ENCODE data around the gene HOXA3. TPM values are rescaled to one million over a fixed set of nuclear protein-coding genes. Genes with fewer than 3 reads are reported as not detected.

Gene HOXA3
- total and polyA plus RNA-seq, 9 donors, result 0.36 to 50.9 (median 2.3) TPM

DNA sequence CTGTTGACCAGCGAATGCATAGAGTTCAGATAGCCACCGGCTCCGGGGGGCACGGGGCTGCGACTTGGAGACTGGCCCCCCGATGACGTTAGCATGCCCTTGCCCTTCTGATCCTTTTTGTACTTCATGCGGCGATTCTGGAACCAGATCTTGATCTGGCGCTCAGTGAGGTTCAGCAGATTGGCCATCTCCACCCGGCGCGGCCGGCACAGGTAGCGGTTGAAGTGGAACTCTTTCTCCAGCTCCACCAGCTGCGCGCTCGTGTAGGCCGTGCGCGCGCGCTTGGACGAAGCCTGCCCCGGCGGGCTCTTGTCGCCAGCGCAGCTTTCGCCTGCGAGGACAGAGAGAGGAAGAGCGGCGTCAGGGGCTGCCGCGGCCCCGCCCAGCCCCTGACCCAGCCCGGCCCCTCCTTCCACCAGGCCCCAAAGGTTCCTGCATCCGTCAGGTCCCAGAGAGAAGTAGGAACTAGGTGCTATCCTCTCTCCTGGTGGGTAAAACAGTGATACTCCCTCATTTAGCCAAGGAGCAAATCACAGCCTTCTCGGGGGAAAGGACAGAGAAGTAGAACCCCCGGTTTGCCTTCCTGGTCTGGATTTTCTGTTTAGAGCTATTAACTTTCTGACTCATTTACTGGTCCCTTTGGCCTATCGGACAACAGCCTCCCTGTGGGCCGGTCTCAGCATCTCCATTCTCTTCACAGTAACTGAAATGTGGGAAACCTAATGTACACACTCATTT is 43.8 kb downstream of the HOXA3 start:
- peak in 1 of 5 donors; percentile 59 for DNase-seq
- WGBS, 3 donors, result 37 to 52% (median 48%) methylated on average over 34 to 41 of the region's 41 CpGs
- H3K27ac ChIP-seq, result no peak overlapping the region
- no peaks in the 10 kb centered on the region for H3K4me1 ChIP-seq (ENCODE audit: insufficient read depth)
- no peak overlapping the region for H3K4me3 ChIP-seq
- intact Hi-C loops (cut with DNase I), result no loop called here
- peaks cover 3% of the 10 kb centered on the region for H3K27me3 ChIP-seq
- H3K36me3 ChIP-seq, result no peaks in the 10 kb centered on the region
- TF ChIP-seq, protein P1, sequence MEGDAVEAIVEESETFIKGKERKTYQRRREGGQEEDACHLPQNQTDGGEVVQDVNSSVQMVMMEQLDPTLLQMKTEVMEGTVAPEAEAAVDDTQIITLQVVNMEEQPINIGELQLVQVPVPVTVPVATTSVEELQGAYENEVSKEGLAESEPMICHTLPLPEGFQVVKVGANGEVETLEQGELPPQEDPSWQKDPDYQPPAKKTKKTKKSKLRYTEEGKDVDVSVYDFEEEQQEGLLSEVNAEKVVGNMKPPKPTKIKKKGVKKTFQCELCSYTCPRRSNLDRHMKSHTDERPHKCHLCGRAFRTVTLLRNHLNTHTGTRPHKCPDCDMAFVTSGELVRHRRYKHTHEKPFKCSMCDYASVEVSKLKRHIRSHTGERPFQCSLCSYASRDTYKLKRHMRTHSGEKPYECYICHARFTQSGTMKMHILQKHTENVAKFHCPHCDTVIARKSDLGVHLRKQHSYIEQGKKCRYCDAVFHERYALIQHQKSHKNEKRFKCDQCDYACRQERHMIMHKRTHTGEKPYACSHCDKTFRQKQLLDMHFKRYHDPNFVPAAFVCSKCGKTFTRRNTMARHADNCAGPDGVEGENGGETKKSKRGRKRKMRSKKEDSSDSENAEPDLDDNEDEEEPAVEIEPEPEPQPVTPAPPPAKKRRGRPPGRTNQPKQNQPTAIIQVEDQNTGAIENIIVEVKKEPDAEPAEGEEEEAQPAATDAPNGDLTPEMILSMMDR (IDR thresholded peaks at IDR 0.05), result no peak
- no peak for TF ChIP-seq POLR2A (IDR thresholded peaks at IDR 0.05)
- TF ChIP-seq EP300 (IDR thresholded peaks at IDR 0.05), result no peak
- H3K9me3 ChIP-seq, result no peaks in the 10 kb centered on the region

DNA sequence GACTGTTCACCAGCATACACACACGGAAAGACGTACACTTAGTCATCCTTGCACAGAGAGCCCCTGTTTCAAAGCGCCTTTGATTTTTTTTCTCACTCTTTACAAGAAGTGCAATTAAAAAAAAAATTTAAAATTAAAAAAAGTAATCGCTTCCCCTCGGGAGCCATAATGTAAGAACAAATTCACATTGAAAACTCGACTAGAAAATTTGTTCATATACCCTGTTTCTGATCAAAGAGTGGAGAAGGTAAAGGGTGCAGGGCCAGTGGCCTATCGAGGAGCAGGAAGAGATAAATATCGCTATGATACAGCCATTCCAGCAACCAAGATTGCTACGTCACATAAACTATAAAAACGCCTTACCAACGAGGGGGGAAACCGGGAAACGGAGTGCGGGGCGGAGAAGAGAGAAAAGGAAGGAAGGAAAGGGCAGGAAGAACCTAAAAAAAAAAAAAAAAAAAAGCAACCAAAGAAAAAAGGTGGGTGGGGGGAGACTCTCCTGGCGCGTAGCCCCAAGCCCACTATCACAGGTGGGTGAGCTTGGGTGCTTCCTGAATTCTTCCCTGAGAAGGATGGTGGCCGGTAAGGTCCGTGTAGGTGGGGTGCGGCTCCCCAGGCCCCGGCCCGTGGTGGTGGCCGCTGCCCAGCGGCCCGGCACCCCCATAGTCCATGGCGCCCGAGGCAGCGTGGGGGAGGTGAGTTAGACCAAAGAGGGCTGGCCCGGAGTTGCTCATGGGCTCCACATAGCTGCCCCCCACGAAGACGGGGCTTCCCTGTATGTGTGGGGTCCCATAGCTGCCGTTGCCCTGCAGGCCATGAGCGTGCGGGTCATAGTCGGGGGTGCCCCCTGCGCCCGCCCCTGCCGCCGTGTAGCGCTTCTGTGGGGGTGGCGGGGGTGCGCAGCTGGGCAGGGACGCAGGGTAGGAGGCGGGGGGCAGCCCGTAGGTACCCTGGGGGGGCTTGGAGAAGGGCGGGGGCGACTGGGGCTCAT is 44.7 kb downstream of the HOXA3 start:
- WGBS, 3 donors, result 42 to 59% (median 44%) methylated on average over 34 to 47 of the region's 47 CpGs
- DNase-seq, result peak in 1 of 5 donors; percentile 51
- Histone ChIP-seq H3K4me1 (ENCODE audit: insufficient read depth) (no peaks in the 10 kb centered on the region), H3K27me3 (peaks cover 3% of the 10 kb centered on the region), H3K36me3 (no peaks in the 10 kb centered on the region), H3K27ac (no peak overlapping the region), H3K4me3 (peak overlapping the region; percentile 12), H3K9me3 (no peaks in the 10 kb centered on the region)
- intact Hi-C loops (cut with DNase I), result no loop called here
- TF ChIP-seq POLR2A (IDR thresholded peaks at IDR 0.05) (no peak), EP300 (IDR thresholded peaks at IDR 0.05) (no peak)
- TF ChIP-seq, protein P1 (IDR thresholded peaks at IDR 0.05), result no peak

DNA sequence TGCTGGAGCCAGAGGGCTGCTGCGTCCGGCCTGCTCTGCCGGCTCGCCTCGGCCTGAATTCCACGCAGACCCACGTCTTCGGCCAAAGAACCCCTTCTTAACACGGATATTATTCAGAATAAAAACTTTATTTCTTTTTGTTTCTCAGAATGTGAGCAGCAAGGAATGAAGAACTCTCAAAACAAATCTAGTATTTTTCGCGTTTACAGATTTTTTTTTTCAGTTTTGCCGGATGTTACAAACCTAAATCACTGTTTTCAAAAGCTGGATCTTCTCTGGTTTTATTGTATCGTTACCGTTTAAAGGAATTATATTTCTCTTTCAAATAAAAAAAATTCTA is 45.5 kb downstream of the HOXA3 start:
- H3K27me3 ChIP-seq, result peaks cover 3% of the 10 kb centered on the region
- H3K4me3 ChIP-seq, result peak overlapping the region; percentile 26
- no peaks in the 10 kb centered on the region for H3K36me3 ChIP-seq
- intact Hi-C loops (cut with DNase I), result no loop called here
- H3K4me1 ChIP-seq (ENCODE audit: insufficient read depth), result no peaks in the 10 kb centered on the region
- no peak for DNase-seq
- no peaks in the 10 kb centered on the region for H3K9me3 ChIP-seq
- peak overlapping the region in 1 of 2 donors; percentile 38 for H3K27ac ChIP-seq
- WGBS, 3 donors, result 37 to 46% (median 43%) methylated on average over 14 of the region's 14 CpGs
- TF ChIP-seq, protein P1 (IDR thresholded peaks at IDR 0.05), result no peak
- TF ChIP-seq POLR2A (IDR thresholded peaks at IDR 0.05) (no peak), EP300 (IDR thresholded peaks at IDR 0.05) (no peak)

DNA sequence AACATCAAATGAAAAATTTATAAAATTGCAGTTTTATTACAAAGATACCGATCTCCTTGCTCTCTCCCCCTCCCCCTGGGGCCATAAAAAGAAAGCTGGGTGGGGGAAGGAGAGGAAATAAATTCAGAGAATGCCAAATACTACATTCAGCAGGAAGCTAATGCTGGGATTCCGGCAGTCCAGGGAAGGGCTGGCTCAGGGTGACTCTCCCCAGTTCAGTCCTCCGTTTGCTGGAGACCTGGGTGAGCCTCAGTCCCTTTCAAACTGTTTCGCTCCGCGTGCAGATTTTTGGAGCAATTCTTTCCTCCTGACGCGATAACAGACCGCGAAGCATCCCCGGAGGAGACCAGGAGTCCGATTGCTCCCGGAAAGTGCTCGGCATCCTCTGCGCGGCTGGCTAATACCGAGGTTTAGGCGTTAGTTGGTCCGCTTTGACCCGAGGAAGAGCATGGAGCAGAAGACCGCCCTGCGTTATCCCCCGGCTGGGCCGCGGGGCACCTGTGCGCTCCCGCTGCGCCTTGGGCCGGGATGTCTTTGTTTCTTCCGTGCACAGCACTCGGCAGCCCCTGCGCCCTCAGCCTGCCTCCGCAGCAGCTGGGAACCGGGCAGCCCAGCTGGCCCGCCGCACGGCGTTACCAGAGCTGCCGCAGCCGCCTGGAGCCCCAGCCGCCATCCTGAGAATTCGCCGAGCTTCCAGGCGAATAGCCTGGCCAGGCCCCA is 46.0 kb downstream of the HOXA3 start:
- WGBS, 3 donors, result 21 to 35% (median 26%) methylated on average over 43 to 44 of the region's 44 CpGs
- Histone ChIP-seq H3K9me3 (no peaks in the 10 kb centered on the region), H3K36me3 (no peaks in the 10 kb centered on the region), H3K4me1 (ENCODE audit: insufficient read depth) (no peaks in the 10 kb centered on the region), H3K27me3 (peaks cover 3% of the 10 kb centered on the region), H3K27ac (peak overlapping the region in 1 of 2 donors; percentile 38), H3K4me3 (peak overlapping the region; percentile 26)
- peak in 1 of 5 donors; percentile 49 for DNase-seq
- no peak for TF ChIP-seq EP300 (IDR thresholded peaks at IDR 0.05)
- no peak for TF ChIP-seq POLR2A (IDR thresholded peaks at IDR 0.05)
- TF ChIP-seq, protein P1 (IDR thresholded peaks at IDR 0.05), result no peak
- intact Hi-C loops (cut with DNase I), result no loop called here

Measured in ovary (tissue), 9 donors.